ENCODE data around the gene HIBADH. TPM values are rescaled to one million over a fixed set of nuclear protein-coding genes. Genes with fewer than 3 reads are reported as not detected.

Gene HIBADH
- total RNA-seq, 1 experiment from 2014 or later, result 31.2 TPM

GRCh38 chr7:27602766-27603165 lies 59.9 kb downstream of the HIBADH start:
- intact Hi-C loops (cut with micrococcal nuclease; ENCODE audit: unreplicated experiment) (no loop called here), in situ Hi-C loops (cut with HindIII; ENCODE audit: low pct_unique_long_range_greater_than_20kb, low sequenced_read_pairs) (no loop called here)
- Histone ChIP-seq H3K27me3 (ENCODE audit: control insufficient read depth, insufficient read depth, low read length) (no peaks in the 10 kb centered on the region), H3K4me1 (ENCODE audit: control insufficient read depth, insufficient read depth, low read length) (peaks cover 37% of the 10 kb centered on the region), H3K4me3 (ENCODE audit: low read depth in 2 of 2, low read length in 2 of 2) (no peak overlapping the region), H3K36me3 (ENCODE audit: control insufficient read depth, insufficient read depth, low read length) (no peaks in the 10 kb centered on the region), H3K9me3 (ENCODE audit: control insufficient read depth, insufficient read depth, low read depth, low read length) (no peaks in the 10 kb centered on the region), H3K27ac (ENCODE audit: low read length) (peak overlapping the region; percentile 20; the same call in 1 of the 2 replicates)
- BruUV-seq (replicated peaks), result no TSS peak
- DNase-seq (ENCODE audit: low read depth, low spot score), result no peak
- TF ChIP-seq POLR2AphosphoS5 (IDR thresholded peaks at IDR 0.05; ENCODE audit: low read depth, low read length), result no peak
- ChIA-PET CTCF (no interaction called here), POLR2A (no interaction called here)
- no peak for ATAC-seq

DNA sequence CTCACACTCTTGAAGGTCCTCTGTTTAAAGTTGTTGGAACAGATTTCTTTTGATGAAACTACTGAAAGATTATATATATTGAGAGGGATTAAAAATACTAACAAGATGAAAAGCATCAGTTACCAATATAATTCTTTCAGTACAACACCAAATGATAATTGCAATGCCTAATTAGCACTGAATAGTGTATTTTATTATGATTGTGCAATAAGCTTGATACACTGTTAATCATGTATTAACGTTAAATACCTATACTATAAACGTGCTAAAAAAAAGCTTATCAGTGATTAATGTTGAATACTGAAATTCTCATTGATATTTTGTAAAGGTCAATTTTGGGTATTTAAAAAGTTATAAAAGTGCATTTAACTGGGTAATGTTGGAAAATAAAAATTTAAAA lies 61.5 kb downstream of the HIBADH start:
- H3K4me1 ChIP-seq (ENCODE audit: control insufficient read depth, insufficient read depth, low read length), result peaks cover 25% of the 10 kb centered on the region; the same call in 1 of the 2 replicates
- CTCF ChIA-PET, result no interaction called here
- ATAC-seq (no peak), DNase-seq (ENCODE audit: low read depth, low spot score) (no peak)
- H3K36me3 ChIP-seq (ENCODE audit: control insufficient read depth, insufficient read depth, low read length), result no peaks in the 10 kb centered on the region
- TF ChIP-seq TCF7L2 (IDR thresholded peaks at IDR 0.05; ENCODE audit: low read depth, low read length) (no peak), POLR2AphosphoS5 (IDR thresholded peaks at IDR 0.05; ENCODE audit: low read depth, low read length) (no peak)
- TF ChIP-seq, protein P1, sequence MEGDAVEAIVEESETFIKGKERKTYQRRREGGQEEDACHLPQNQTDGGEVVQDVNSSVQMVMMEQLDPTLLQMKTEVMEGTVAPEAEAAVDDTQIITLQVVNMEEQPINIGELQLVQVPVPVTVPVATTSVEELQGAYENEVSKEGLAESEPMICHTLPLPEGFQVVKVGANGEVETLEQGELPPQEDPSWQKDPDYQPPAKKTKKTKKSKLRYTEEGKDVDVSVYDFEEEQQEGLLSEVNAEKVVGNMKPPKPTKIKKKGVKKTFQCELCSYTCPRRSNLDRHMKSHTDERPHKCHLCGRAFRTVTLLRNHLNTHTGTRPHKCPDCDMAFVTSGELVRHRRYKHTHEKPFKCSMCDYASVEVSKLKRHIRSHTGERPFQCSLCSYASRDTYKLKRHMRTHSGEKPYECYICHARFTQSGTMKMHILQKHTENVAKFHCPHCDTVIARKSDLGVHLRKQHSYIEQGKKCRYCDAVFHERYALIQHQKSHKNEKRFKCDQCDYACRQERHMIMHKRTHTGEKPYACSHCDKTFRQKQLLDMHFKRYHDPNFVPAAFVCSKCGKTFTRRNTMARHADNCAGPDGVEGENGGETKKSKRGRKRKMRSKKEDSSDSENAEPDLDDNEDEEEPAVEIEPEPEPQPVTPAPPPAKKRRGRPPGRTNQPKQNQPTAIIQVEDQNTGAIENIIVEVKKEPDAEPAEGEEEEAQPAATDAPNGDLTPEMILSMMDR (IDR thresholded peaks at IDR 0.05), result no peak
- TF ChIP-seq, protein P2, sequence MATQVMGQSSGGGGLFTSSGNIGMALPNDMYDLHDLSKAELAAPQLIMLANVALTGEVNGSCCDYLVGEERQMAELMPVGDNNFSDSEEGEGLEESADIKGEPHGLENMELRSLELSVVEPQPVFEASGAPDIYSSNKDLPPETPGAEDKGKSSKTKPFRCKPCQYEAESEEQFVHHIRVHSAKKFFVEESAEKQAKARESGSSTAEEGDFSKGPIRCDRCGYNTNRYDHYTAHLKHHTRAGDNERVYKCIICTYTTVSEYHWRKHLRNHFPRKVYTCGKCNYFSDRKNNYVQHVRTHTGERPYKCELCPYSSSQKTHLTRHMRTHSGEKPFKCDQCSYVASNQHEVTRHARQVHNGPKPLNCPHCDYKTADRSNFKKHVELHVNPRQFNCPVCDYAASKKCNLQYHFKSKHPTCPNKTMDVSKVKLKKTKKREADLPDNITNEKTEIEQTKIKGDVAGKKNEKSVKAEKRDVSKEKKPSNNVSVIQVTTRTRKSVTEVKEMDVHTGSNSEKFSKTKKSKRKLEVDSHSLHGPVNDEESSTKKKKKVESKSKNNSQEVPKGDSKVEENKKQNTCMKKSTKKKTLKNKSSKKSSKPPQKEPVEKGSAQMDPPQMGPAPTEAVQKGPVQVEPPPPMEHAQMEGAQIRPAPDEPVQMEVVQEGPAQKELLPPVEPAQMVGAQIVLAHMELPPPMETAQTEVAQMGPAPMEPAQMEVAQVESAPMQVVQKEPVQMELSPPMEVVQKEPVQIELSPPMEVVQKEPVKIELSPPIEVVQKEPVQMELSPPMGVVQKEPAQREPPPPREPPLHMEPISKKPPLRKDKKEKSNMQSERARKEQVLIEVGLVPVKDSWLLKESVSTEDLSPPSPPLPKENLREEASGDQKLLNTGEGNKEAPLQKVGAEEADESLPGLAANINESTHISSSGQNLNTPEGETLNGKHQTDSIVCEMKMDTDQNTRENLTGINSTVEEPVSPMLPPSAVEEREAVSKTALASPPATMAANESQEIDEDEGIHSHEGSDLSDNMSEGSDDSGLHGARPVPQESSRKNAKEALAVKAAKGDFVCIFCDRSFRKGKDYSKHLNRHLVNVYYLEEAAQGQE (IDR thresholded peaks at IDR 0.05; ENCODE audit: insufficient read depth in 1 of 2, low read depth in 2 of 2, low read length in 1 of 2), result no peak
- BruUV-seq (replicated peaks), result no TSS peak
- POLR2A ChIA-PET, result no interaction called here
- H3K27ac ChIP-seq (ENCODE audit: low read length), result no peak overlapping the region
- no peaks in the 10 kb centered on the region for H3K9me3 ChIP-seq (ENCODE audit: control insufficient read depth, insufficient read depth, low read depth, low read length)
- in situ Hi-C loops (cut with HindIII; ENCODE audit: low pct_unique_long_range_greater_than_20kb, low sequenced_read_pairs), result no loop called here
- H3K4me3 ChIP-seq (ENCODE audit: low read depth in 2 of 2, low read length in 2 of 2), result no peak overlapping the region
- intact Hi-C loops (cut with micrococcal nuclease; ENCODE audit: unreplicated experiment), result no loop called here
- H3K27me3 ChIP-seq (ENCODE audit: control insufficient read depth, insufficient read depth, low read length), result no peaks in the 10 kb centered on the region

GRCh38 chr7:27600247-27600646 lies 62.4 kb downstream of the HIBADH start:
- CTCF ChIA-PET, result no interaction called here
- H3K4me1 ChIP-seq (ENCODE audit: control insufficient read depth, insufficient read depth, low read length), result peaks cover 20% of the 10 kb centered on the region; the same call in 1 of the 2 replicates
- no peak for DNase-seq (ENCODE audit: low read depth, low spot score)
- no TSS peak for BruUV-seq (replicated peaks)
- TF ChIP-seq, protein P2 (IDR thresholded peaks at IDR 0.05; ENCODE audit: insufficient read depth in 1 of 2, low read depth in 2 of 2, low read length in 1 of 2), result no peak
- TF ChIP-seq TCF7L2 (IDR thresholded peaks at IDR 0.05; ENCODE audit: low read depth, low read length) (no peak), POLR2AphosphoS5 (IDR thresholded peaks at IDR 0.05; ENCODE audit: low read depth, low read length) (no peak), SIN3A (IDR thresholded peaks at IDR 0.05; ENCODE audit: borderline replicate concordance, insufficient read depth, low read depth, low read length) (no peak)
- TF ChIP-seq, protein P1 (IDR thresholded peaks at IDR 0.05), result no peak
- in situ Hi-C loops (cut with HindIII; ENCODE audit: low pct_unique_long_range_greater_than_20kb, low sequenced_read_pairs) (no loop called here), intact Hi-C loops (cut with micrococcal nuclease; ENCODE audit: unreplicated experiment) (no loop called here)
- no peaks in the 10 kb centered on the region for H3K36me3 ChIP-seq (ENCODE audit: control insufficient read depth, insufficient read depth, low read length)
- no peaks in the 10 kb centered on the region for H3K9me3 ChIP-seq (ENCODE audit: control insufficient read depth, insufficient read depth, low read depth, low read length)
- no peak overlapping the region for H3K4me3 ChIP-seq (ENCODE audit: low read depth in 2 of 2, low read length in 2 of 2)
- POLR2A ChIA-PET, result no interaction called here
- H3K27ac ChIP-seq (ENCODE audit: low read length), result no peak overlapping the region
- ATAC-seq, result no peak
- no peaks in the 10 kb centered on the region for H3K27me3 ChIP-seq (ENCODE audit: control insufficient read depth, insufficient read depth, low read length)

All from Panc1 (cell line).